Loucy (cell line): ENCODE data around the gene MMP14.

Experiments
- H2AFZ ChIP-seq: fragments of 200-600 bp; sonication (generic); 2 replicates; pipeline ENCODE4 v1.6.0; 2016; ENCODE audit warnings: antibody characterized with exemption, mild to moderate bottlenecking, low read length, moderate library complexity
- H3F3A ChIP-seq: fragments of 200-600 bp; 2 replicates; pipeline ENCODE4 v1.6.0; 2016; ENCODE audit warnings: antibody characterized with exemption, low read depth, mild to moderate bottlenecking
- H3K27me3 ChIP-seq: fragments of 200-600 bp; sonication (generic); 2 replicates; pipeline ENCODE4 v1.6.1; 2014; ENCODE audit warnings: low read length, mild to moderate bottlenecking; ENCODE audit not compliant: insufficient read depth, poor library complexity, severe bottlenecking
- H3K36me3 ChIP-seq: fragments of 200-600 bp; sonication (generic); 2 replicates; pipeline ENCODE4 v1.6.1; 2016; ENCODE audit warnings: low read length; ENCODE audit not compliant: insufficient read depth
- H3K4me1 ChIP-seq: fragments of 200-600 bp; sonication (generic); 2 replicates; pipeline ENCODE4 v1.5.1; 2014; ENCODE audit warnings: low read length, mild to moderate bottlenecking; ENCODE audit not compliant: insufficient read depth, poor library complexity, severe bottlenecking
- H3K4me2 ChIP-seq: fragments of 200-600 bp; sonication (generic); 2 replicates; pipeline ENCODE4 v1.6.0; 2014; ENCODE audit warnings: antibody characterized with exemption, low read length, low read depth, mild to moderate bottlenecking; ENCODE audit not compliant: poor library complexity, severe bottlenecking
- H3K4me3 ChIP-seq: fragments of 200-600 bp; sonication (generic); 2 replicates; pipeline ENCODE4 v1.5.1; 2014; ENCODE audit warnings: low read length, mild to moderate bottlenecking, mixed read lengths; ENCODE audit not compliant: poor library complexity, severe bottlenecking
- H3K79me2 ChIP-seq: fragments of 200-600 bp; sonication (generic); 2 replicates; pipeline ENCODE4 v1.6.1; 2014; ENCODE audit warnings: low read length; ENCODE audit not compliant: insufficient read depth
- H3K9ac ChIP-seq: fragments of 200-600 bp; sonication (generic); 2 replicates; pipeline ENCODE4 v1.6.0; 2014; ENCODE audit warnings: mild to moderate bottlenecking, low read depth, low read length, moderate library complexity; ENCODE audit not compliant: poor library complexity, severe bottlenecking
- H3K9me2 ChIP-seq: fragments of 200-600 bp; sonication (generic); replicated peaks from 2 replicates; pipeline ENCODE4 v1.6.1; 2016; ENCODE audit warnings: low read depth, low read length, mixed read lengths
- H3K9me3 ChIP-seq: fragments of 200-600 bp; sonication (generic); 2 replicates; pipeline ENCODE4 v1.6.1; 2014; ENCODE audit warnings: mild to moderate bottlenecking, antibody characterized with exemption, low read length, low read depth; ENCODE audit not compliant: insufficient read depth
- H4K20me1 ChIP-seq: fragments of 200-600 bp; sonication (generic); 2 replicates; pipeline ENCODE4 v1.6.0; 2014; ENCODE audit warnings: antibody characterized with exemption, low read length, mild to moderate bottlenecking; ENCODE audit not compliant: insufficient read depth, poor library complexity, severe bottlenecking
- EZH2phosphoT487 ChIP-seq: fragments of 200-600 bp; IDR thresholded peaks from 2 replicates; pipeline ENCODE4 v1.6.1; 2018; ENCODE audit warnings: antibody characterized with exemption, mild to moderate bottlenecking, moderate library complexity, borderline replicate concordance
- TF ChIP-seq, protein P1 (sequence below): fragments of 200-600 bp; sonication (generic); conservative IDR thresholded peaks from 2 replicates; pipeline ENCODE4 v1.5.1; 2014; ENCODE audit warnings: mild to moderate bottlenecking, antibody characterized with exemption, low read length

Gene MMP14

GRCh38 chr14:22837114-22837749, 847 bp downstream of the MMP14 start:
- TF ChIP-seq EZH2phosphoT487, result no peak
- TF ChIP-seq, protein P1, sequence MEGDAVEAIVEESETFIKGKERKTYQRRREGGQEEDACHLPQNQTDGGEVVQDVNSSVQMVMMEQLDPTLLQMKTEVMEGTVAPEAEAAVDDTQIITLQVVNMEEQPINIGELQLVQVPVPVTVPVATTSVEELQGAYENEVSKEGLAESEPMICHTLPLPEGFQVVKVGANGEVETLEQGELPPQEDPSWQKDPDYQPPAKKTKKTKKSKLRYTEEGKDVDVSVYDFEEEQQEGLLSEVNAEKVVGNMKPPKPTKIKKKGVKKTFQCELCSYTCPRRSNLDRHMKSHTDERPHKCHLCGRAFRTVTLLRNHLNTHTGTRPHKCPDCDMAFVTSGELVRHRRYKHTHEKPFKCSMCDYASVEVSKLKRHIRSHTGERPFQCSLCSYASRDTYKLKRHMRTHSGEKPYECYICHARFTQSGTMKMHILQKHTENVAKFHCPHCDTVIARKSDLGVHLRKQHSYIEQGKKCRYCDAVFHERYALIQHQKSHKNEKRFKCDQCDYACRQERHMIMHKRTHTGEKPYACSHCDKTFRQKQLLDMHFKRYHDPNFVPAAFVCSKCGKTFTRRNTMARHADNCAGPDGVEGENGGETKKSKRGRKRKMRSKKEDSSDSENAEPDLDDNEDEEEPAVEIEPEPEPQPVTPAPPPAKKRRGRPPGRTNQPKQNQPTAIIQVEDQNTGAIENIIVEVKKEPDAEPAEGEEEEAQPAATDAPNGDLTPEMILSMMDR, result no peak
- no peaks in the 10 kb centered on the region for H3F3A ChIP-seq
- H3K9me2 ChIP-seq, result no peaks in the 10 kb centered on the region
- H2AFZ ChIP-seq, result no peak overlapping the region
- no peak overlapping the region for H3K4me2 ChIP-seq
- H3K9ac ChIP-seq, result no peak overlapping the region
- no peaks in the 10 kb centered on the region for H3K79me2 ChIP-seq
- no peaks in the 10 kb centered on the region for H3K9me3 ChIP-seq
- peaks cover 2% of the 10 kb centered on the region; the same call in 1 of the 2 replicates for H3K36me3 ChIP-seq
- H3K4me1 ChIP-seq, result peaks cover 15% of the 10 kb centered on the region
- H3K4me3 ChIP-seq, result no peak overlapping the region
- H3K27me3 ChIP-seq, result no peaks in the 10 kb centered on the region
- no peaks in the 10 kb centered on the region for H4K20me1 ChIP-seq

GRCh38 chr14:22837750-22838538, 1.6 kb downstream of the MMP14 start:
- Histone ChIP-seq H2AFZ (no peak overlapping the region), H3K36me3 (peaks cover 2% of the 10 kb centered on the region; the same call in 1 of the 2 replicates), H3K4me3 (no peak overlapping the region), H3K27me3 (no peaks in the 10 kb centered on the region), H3K9ac (peak overlapping the region; percentile 47), H3F3A (no peaks in the 10 kb centered on the region), H3K79me2 (no peaks in the 10 kb centered on the region), H3K9me3 (no peaks in the 10 kb centered on the region), H3K9me2 (no peaks in the 10 kb centered on the region), H3K4me2 (no peak overlapping the region), H3K4me1 (peaks cover 15% of the 10 kb centered on the region), H4K20me1 (no peaks in the 10 kb centered on the region)
- TF ChIP-seq EZH2phosphoT487, result no peak
- TF ChIP-seq, protein P1, result no peak

GRCh38 chr14:22838631-22839041, 2.3 kb downstream of the MMP14 start:
- Histone ChIP-seq H3K9me3 (no peaks in the 10 kb centered on the region), H4K20me1 (no peaks in the 10 kb centered on the region), H3K4me2 (peak overlapping the region; percentile 11), H3F3A (no peaks in the 10 kb centered on the region), H3K9me2 (no peaks in the 10 kb centered on the region), H3K4me3 (no peak overlapping the region), H3K9ac (peak overlapping the region; percentile 47), H3K79me2 (no peaks in the 10 kb centered on the region), H3K27me3 (no peaks in the 10 kb centered on the region), H3K36me3 (0 out of 2 replicates have a peak, but pooled peaks cover 2% of the 10 kb centered on the region), H2AFZ (no peak overlapping the region), H3K4me1 (peaks cover 15% of the 10 kb centered on the region)
- TF ChIP-seq, protein P1, result no peak
- TF ChIP-seq EZH2phosphoT487, result no peak
